Spinal cord (tissue), 10 donors: ENCODE data around the gene GPR42. TPM values are rescaled to one million over a fixed set of nuclear protein-coding genes. Genes with fewer than 3 reads are reported as not detected.
"Not testable (repeated sequence)": the region's sequence is repeated elsewhere in the genome, so short reads cannot be mapped to it uniquely, and the experiment has no call there.

Experiments
- DNase-seq, 6 donors: peaks; one replicate each; pipeline versions ENCODE4 v3.0.0 to v3.0.0-alpha.2; 2013 to 2015; ENCODE audit warnings: low spot score in 6 of 6, low read depth in 4 of 6
- H3K27ac ChIP-seq: one replicate; pipeline ENCODE4 v1.5.1; 2013; ENCODE audit warnings: low read depth, low read length, control low read depth
- H3K27me3 ChIP-seq: one replicate; pipeline ENCODE4 v1.6.1; 2013; ENCODE audit warnings: low read length; ENCODE audit not compliant: control insufficient read depth, insufficient read depth
- H3K36me3 ChIP-seq: one replicate; pipeline ENCODE4 v1.6.1; 2013; ENCODE audit warnings: low read length; ENCODE audit not compliant: control insufficient read depth, insufficient read depth
- H3K4me1 ChIP-seq: one replicate; pipeline ENCODE4 v1.6.1; 2013; ENCODE audit warnings: low read length; ENCODE audit not compliant: control insufficient read depth, insufficient read depth
- H3K4me3 ChIP-seq: one replicate; pipeline ENCODE4 v1.5.1; 2013; ENCODE audit warnings: low read depth, low read length, control low read depth
- H3K9me3 ChIP-seq: one replicate; pipeline ENCODE4 v1.6.1; 2013; ENCODE audit warnings: low read length; ENCODE audit not compliant: control insufficient read depth, insufficient read depth
- WGBS: methylation state at CpG from one replicate; pipeline ENCODE4 v1.1.5; 2013; ENCODE audit warnings: missing lambda C conversion rate; ENCODE audit not compliant: insufficient coverage; 5-methylcytosine and 5-hydroxymethylcytosine counted together
- polyA plus RNA-seq, 2 donors: library from polyadenylated mRNA; unstranded; fragments of 120-200 nt; gene quantifications; one replicate each; pipeline ENCODE4 v1.2.1, GENCODE V29; 2013; ENCODE audit not compliant: insufficient read length in 2 of 2
- total RNA-seq, 2 donors: library from RNA; depleted of rRNA in 1 of 2; stranded (reverse); fragments of 120-200 nt in 1 of 2; fragments of >200 nt in 1 of 2; gene quantifications; one replicate each; pipeline versions ENCODE4 v1.2.3 to v1.2.4, GENCODE V29; 2013 to 2014
- donor health status: healthy.

Gene GPR42
- total and polyA plus RNA-seq, 4 donors, result 0.14 TPM; not detected in 3

DNA sequence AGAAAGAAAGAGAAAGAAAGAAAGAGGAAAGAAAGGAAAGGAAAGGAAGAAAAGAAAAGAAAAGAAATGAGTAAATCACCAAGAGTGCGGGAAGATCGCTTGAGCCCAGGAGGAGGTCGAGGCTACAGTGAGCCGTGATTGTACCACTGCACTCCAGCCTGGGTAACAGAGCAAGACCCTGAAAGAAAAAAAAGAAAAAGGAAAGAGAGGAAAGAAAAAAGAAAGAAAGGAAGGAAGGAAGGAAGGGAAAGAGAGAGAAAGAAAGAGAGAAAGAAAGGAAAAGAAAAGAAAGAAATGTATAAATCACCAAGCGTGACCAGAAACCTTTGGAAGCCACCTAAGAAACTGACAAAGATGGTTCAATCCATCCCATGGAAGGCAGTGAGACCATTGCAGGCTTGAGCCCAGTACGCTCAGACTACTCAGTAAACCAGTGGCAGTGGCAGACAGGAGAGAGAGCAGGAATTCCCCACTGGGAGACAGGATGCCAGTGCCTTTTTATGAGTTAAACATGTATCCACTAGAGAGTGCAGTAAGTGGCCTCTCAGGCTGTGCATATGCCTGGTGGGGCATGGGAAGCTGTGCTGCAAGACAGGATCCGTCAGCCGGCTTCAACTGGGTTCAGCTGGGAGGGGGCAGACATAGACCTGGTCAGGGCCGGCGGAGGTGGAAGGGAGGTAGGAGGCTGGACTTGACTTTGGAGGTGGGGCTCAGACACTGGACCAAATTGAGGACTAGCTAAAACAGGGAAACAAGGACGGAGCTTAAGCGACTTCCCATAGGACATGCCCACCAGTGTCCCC lies 4.8 kb downstream of the GPR42 start:
- WGBS, result 74% methylated on average over 9 of the region's 12 CpGs
- H3K27ac ChIP-seq, result no peak overlapping the region
- H3K4me3 ChIP-seq, result no peak overlapping the region
- peak in 1 of 6 donors; percentile 0 for DNase-seq
- no peaks in the 10 kb centered on the region for H3K36me3 ChIP-seq
- no peaks in the 10 kb centered on the region for H3K27me3 ChIP-seq
- no peaks in the 10 kb centered on the region for H3K4me1 ChIP-seq
- peaks cover 1% of the 10 kb centered on the region for H3K9me3 ChIP-seq

DNA sequence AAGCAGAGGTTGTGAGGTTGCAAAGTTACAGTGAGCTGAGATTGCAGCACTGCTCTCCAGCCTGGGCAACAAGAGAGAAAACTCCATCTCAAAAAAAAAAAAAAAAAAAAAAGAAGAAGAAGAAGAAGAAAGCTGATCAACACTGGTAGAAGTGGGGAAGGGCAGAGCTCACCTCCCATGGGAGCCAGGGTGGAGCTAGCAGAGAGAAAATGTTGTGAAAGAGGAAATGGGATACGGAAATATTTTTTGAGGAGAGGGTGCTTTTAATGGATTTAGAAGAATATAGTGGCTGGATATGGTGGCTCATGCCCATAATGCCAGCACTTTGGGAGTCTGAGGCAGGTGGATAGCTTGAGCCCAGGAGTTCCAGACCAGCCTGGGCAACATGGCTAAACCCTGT lies 6.8 kb downstream of the GPR42 start:
- no peaks in the 10 kb centered on the region for H3K36me3 ChIP-seq
- DNase-seq, result no peak
- peaks cover 1% of the 10 kb centered on the region for H3K9me3 ChIP-seq
- no peak overlapping the region for H3K4me3 ChIP-seq
- no peak overlapping the region for H3K27ac ChIP-seq
- peaks cover 2% of the 10 kb centered on the region for H3K27me3 ChIP-seq
- 100% methylated on average over 1 of the region's 1 CpG for WGBS
- no peaks in the 10 kb centered on the region for H3K4me1 ChIP-seq

DNA sequence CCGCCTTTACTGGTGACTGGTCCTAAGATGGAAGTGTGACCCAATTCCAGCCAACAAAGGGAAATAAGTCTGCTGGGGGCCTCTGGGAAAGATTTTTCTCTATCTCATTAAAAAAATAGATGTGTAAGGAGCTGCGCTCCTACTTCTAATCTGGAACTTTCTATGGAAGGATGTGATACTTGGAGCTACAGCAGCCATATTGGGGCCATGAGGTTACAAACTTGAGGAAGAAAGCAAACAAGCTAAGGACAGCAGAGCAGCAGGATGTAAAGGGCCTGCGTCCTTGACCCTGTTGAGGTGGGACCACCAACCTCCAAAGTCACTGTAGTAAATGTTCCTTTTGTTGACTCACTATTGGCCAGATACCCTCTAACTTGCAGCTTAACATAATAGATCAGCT lies 7.5 kb downstream of the GPR42 start:
- Histone ChIP-seq H3K27me3 (peaks cover 2% of the 10 kb centered on the region), H3K4me3 (no peak overlapping the region), H3K27ac (no peak overlapping the region), H3K4me1 (no peaks in the 10 kb centered on the region), H3K36me3 (no peaks in the 10 kb centered on the region), H3K9me3 (peaks cover 1% of the 10 kb centered on the region)
- WGBS, result 90% methylated on average over 1 of the region's 3 CpGs
- DNase-seq, result peak in 1 of 6 donors; percentile 0

DNA sequence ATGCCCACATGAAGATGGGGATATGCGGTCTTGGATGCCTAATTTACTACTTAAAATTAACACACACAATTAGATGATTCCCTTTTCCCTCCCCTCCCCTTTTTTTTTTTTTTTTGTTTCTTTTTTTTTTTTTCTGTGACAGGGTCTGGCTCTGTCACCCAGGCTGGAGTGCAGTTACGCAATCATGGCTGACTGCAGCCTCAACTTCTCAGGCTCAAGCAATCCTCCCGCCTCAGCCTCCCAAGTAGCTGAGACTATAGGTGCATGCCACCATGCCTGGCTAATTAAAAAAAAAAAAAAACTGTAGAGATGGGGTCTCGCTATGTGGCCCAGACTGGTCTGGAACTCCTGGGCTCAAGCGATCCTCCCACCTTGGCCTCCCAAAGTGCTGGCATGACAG lies 8.7 kb downstream of the GPR42 start:
- not testable (repeated sequence) for H3K36me3 ChIP-seq, DNase-seq, H3K27me3 ChIP-seq, H3K4me3 ChIP-seq, H3K27ac ChIP-seq, H3K4me1 ChIP-seq, H3K9me3 ChIP-seq
- 90% methylated on average over 2 of the region's 5 CpGs for WGBS

DNA sequence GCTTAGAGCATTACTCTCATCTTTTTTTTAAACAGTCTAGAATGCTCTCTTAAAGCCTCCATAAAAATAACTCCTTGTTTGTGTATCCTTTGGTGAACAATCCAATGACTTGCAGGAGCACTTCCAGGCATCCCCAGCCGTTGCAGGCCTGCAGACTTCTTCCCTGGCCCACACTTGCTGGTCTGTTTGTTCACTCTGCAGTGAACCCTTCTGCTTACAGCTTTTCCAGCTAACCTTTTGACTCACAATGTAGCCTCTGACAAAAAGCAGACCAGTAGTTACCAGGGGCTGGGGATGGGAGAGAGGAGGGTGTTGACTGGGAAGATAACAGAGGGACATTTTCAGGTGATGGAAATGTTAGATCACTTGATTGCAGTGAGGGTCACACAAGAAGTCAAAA lies 9.1 kb downstream of the GPR42 start:
- 50% methylated on average over 1 of the region's 1 CpG for WGBS
- DNase-seq, result peak in 1 of 6 donors; percentile 0
- H3K27me3 ChIP-seq, result peaks cover 2% of the 10 kb centered on the region
- no peak overlapping the region for H3K4me3 ChIP-seq
- H3K9me3 ChIP-seq, result peaks cover 4% of the 10 kb centered on the region
- H3K27ac ChIP-seq, result no peak overlapping the region
- H3K36me3 ChIP-seq, result no peaks in the 10 kb centered on the region
- H3K4me1 ChIP-seq, result no peaks in the 10 kb centered on the region

DNA sequence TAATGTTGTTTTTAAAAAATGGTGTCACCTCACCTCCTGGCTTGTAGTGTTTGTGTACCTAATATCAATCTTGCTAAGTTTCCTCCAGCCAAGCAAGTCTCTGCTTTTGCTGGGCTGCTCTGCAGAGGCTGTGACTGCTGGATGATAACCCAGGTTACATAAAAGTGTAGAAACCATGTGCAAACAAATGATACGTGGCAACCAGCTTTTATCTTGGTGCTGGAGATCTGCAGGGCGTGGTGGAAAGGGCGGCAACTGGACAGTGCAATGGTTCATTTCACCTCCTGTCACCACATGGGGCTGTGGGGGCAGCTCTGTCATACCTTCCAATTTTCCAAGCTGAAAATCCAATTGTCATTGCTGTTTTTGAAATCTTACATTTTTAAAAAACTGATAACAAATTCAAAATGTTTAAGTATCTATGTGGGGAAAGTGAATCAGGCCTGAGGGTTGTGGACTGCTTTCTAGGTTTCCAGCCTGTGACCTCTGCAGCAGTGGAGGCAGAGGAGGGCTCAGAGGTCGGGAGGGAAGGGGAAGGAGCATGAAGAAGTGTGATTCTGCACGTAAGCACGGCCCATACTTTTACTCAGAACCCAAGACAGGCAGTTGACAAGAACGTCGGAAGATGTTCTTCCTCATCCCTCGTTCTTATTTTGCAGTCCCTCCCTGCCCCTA lies 9.7 kb downstream of the GPR42 start:
- peaks cover 4% of the 10 kb centered on the region for H3K9me3 ChIP-seq

DNA sequence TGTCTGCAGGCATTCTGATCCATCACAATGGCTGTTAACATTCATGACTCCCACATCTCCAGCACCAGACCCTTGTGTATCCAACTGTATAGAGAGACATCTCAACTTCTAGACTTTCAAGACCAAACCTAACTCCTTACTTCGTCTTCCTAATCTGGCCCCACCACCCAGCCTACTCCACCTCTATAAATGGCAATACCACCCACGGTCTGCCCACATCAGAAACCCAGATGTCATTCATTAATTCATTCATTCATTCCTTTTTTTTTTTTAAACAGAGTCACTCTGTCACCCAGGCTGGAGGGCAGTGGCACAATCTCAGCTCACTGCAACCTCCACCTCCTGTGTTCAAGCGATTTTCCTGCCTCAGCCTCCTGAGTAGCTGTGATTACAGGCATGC lies 10.4 kb downstream of the GPR42 start:
- WGBS, result 73% methylated on average over 3 of the region's 3 CpGs
- H3K9me3 ChIP-seq, result peaks cover 4% of the 10 kb centered on the region

More for the DNA sequence above, 9.7 kb downstream of the GPR42 start:
- H3K27me3 ChIP-seq, result peaks cover 2% of the 10 kb centered on the region
- WGBS, result 72% methylated on average over 9 of the region's 9 CpGs
- no peak overlapping the region for H3K4me3 ChIP-seq
- H3K27ac ChIP-seq, result no peak overlapping the region
- peak in 1 of 6 donors; percentile 0 for DNase-seq
- no peaks in the 10 kb centered on the region for H3K4me1 ChIP-seq
- H3K36me3 ChIP-seq, result no peaks in the 10 kb centered on the region

DNA sequence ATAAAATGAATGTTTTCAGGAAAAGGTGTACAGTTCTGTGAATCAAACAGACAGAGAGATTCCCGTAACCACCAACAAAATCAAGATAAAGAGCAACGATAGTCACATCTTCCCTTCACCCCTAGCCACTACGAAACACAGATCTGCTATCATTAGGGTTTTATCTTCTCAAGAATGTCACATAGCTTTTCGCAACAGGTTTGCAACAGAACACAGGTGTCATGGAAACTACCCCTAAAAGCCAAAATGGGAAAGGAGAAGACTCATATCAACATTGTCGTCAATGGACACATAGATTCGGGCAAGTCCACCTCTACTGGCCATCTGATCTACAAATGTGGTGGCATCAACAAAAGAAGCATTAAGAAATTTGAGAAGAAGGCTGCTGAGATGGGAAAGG lies 11.1 kb downstream of the GPR42 start:
- 85% methylated on average over 3 of the region's 6 CpGs for WGBS
- Histone ChIP-seq H3K27me3 (peaks cover 2% of the 10 kb centered on the region), H3K4me1 (no peaks in the 10 kb centered on the region), H3K9me3 (peaks cover 4% of the 10 kb centered on the region), H3K4me3 (no peak overlapping the region), H3K27ac (no peak overlapping the region), H3K36me3 (no peaks in the 10 kb centered on the region)
- peak in 1 of 6 donors; percentile 0 for DNase-seq

More for the DNA sequence above, 10.4 kb downstream of the GPR42 start:
- Histone ChIP-seq H3K36me3 (no peaks in the 10 kb centered on the region), H3K4me1 (no peaks in the 10 kb centered on the region), H3K4me3 (no peak overlapping the region), H3K27ac (no peak overlapping the region), H3K27me3 (peaks cover 2% of the 10 kb centered on the region)
- no peak for DNase-seq

DNA sequence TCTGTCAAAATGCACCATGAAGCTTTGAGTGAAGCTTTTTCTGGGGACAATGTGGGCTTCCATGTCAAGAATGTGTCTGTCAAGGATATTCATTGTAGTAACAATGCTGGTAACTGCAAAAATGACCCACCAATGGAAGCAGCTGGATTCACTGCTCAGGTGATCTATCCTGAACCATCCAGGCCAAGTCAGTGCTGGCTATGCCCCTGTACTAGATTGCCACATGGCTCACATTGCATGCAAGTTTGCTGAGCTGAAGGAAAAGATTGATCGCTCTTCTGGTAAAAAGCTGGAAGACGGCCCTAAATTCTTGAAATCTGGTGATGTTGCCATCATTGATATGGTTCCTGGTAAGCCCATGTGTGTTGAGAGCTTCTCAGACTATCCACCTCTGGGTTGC lies 12.7 kb downstream of the GPR42 start:
- DNase-seq, result no peak
- H3K4me3 ChIP-seq, result no peak overlapping the region
- H3K36me3 ChIP-seq, result no peaks in the 10 kb centered on the region
- H3K4me1 ChIP-seq, result no peaks in the 10 kb centered on the region
- peaks cover 2% of the 10 kb centered on the region for H3K27me3 ChIP-seq
- H3K9me3 ChIP-seq, result peaks cover 3% of the 10 kb centered on the region
- 93% methylated on average over 2 of the region's 2 CpGs for WGBS
- no peak overlapping the region for H3K27ac ChIP-seq
